ENCODE data around the gene PLOD1.

GRCh38 chr1:11938722-11939526 is 4.4 kb downstream of the PLOD1 start:
- TF ChIP-seq CTCF (IDR thresholded peaks at IDR 0.05; ENCODE audit: low read depth, low read length, missing input control): no peak
- TF ChIP-seq ATF3 (IDR thresholded peaks at IDR 0.05): no peak
- no peak for TF ChIP-seq REST (IDR thresholded peaks at IDR 0.05)
- no peak for TF ChIP-seq JUND (IDR thresholded peaks at IDR 0.05)
- no peak for TF ChIP-seq RAD21 (IDR thresholded peaks at IDR 0.05)
- no peak for TF ChIP-seq TAF1 (conservative IDR thresholded peaks at IDR 0.05)
- TF ChIP-seq SP1 (IDR thresholded peaks at IDR 0.05): no peak
- TF ChIP-seq MAX (IDR thresholded peaks at IDR 0.05): no peak
